ENCODE data around the gene JAZF1.
"Not testable (repeated sequence)": the region's sequence is repeated elsewhere in the genome, so short reads cannot be mapped to it uniquely, and the experiment has no call there.

The JAZF1 gene

DNA sequence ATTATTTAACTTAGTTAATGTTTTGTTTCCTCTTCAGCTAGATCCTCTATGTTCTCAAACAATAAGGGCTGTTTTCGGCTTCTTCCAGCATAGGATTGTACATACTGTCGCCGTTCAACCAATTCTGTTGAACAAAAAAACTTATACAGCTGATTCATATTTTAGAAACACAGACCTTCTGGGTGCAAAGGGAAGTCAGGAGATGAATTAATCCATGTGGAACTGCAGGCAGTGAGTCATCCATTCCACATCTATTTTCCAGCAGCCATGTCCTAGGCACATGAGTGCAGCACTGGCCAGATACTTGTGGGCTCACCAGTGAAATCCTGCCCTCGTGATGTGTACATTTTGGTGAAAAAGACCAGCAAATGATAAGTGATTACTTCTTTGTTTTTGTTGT, 163.2 kb downstream of the JAZF1 start:
- H3K79me2 ChIP-seq (ENCODE audit: insufficient read depth, low read depth): no peaks in the 10 kb centered on the region
- no peaks in the 10 kb centered on the region for H4K20me1 ChIP-seq (ENCODE audit: insufficient read depth)
- H3K36me3 ChIP-seq (ENCODE audit: insufficient read depth): no peaks in the 10 kb centered on the region
- no peak overlapping the region for H3K9ac ChIP-seq
- H3K27ac ChIP-seq: no peak overlapping the region
- H3K4me1 ChIP-seq (ENCODE audit: low read depth, poor library complexity, severe bottlenecking): no peaks in the 10 kb centered on the region
- no peak overlapping the region for H3K4me2 ChIP-seq
- H3K27me3 ChIP-seq (ENCODE audit: insufficient read depth, low read depth): no peaks in the 10 kb centered on the region
- H2AFZ ChIP-seq (ENCODE audit: low read depth): no peak overlapping the region
- no peak overlapping the region for H3K4me3 ChIP-seq (IDR thresholded peaks at IDR 0.05; ENCODE audit: insufficient read depth, low read depth, low read length)
- TF ChIP-seq CTCF (conservative IDR thresholded peaks at IDR 0.05; ENCODE audit: low read depth, low read length): no peak

GRCh38 chr7:28016297-28016696, 164.3 kb downstream of the JAZF1 start:
- H3K4me1 ChIP-seq (ENCODE audit: low read depth, poor library complexity, severe bottlenecking): no peaks in the 10 kb centered on the region
- no peak overlapping the region for H2AFZ ChIP-seq (ENCODE audit: low read depth)
- H3K27me3 ChIP-seq (ENCODE audit: insufficient read depth, low read depth): no peaks in the 10 kb centered on the region
- no peaks in the 10 kb centered on the region for H4K20me1 ChIP-seq (ENCODE audit: insufficient read depth)
- no peaks in the 10 kb centered on the region for H3K36me3 ChIP-seq (ENCODE audit: insufficient read depth)
- no peak overlapping the region for H3K27ac ChIP-seq
- H3K79me2 ChIP-seq (ENCODE audit: insufficient read depth, low read depth): no peaks in the 10 kb centered on the region
- H3K9ac ChIP-seq: no peak overlapping the region
- H3K4me2 ChIP-seq: no peak overlapping the region
- H3K4me3 ChIP-seq (IDR thresholded peaks at IDR 0.05; ENCODE audit: insufficient read depth, low read depth, low read length): no peak overlapping the region
- TF ChIP-seq CTCF (conservative IDR thresholded peaks at IDR 0.05; ENCODE audit: low read depth, low read length): no peak

DNA sequence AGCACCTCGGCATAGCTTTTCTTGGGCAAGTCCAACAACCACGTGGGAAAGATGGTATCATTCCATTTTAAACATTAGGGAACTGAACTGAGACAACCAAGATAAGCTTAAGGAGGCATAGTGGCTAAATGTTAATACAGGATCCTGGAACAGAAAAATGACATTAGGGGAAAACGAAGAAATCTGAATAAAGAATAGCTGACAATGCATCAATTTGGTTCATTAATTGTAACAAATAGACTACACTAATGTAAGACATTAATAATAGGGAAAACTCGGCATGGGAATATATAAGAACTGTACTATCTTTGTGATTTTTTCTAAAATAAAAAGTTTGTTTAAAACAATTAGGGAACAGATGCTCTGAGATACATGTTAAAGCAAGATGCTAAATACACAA, 165.4 kb downstream of the JAZF1 start:
- Histone ChIP-seq H2AFZ (ENCODE audit: low read depth) (no peak overlapping the region), H3K27ac (no peak overlapping the region), H3K4me3 (IDR thresholded peaks at IDR 0.05; ENCODE audit: insufficient read depth, low read depth, low read length) (no peak overlapping the region), H3K79me2 (ENCODE audit: insufficient read depth, low read depth) (no peaks in the 10 kb centered on the region), H3K4me1 (ENCODE audit: low read depth, poor library complexity, severe bottlenecking) (no peaks in the 10 kb centered on the region), H3K27me3 (ENCODE audit: insufficient read depth, low read depth) (no peaks in the 10 kb centered on the region), H3K4me2 (no peak overlapping the region), H4K20me1 (ENCODE audit: insufficient read depth) (no peaks in the 10 kb centered on the region), H3K9ac (no peak overlapping the region), H3K36me3 (ENCODE audit: insufficient read depth) (no peaks in the 10 kb centered on the region)
- no peak for TF ChIP-seq CTCF (conservative IDR thresholded peaks at IDR 0.05; ENCODE audit: low read depth, low read length)

- not testable (repeated sequence) for H3K79me2 ChIP-seq (ENCODE audit: insufficient read depth, low read depth); H3K36me3 ChIP-seq (ENCODE audit: insufficient read depth); H2AFZ ChIP-seq (ENCODE audit: low read depth); H3K4me2 ChIP-seq; H3K27ac ChIP-seq; H3K4me1 ChIP-seq (ENCODE audit: low read depth, poor library complexity, severe bottlenecking); H3K27me3 ChIP-seq (ENCODE audit: insufficient read depth, low read depth); H3K9ac ChIP-seq; H3K4me3 ChIP-seq (IDR thresholded peaks at IDR 0.05; ENCODE audit: insufficient read depth, low read depth, low read length); H4K20me1 ChIP-seq (ENCODE audit: insufficient read depth)
These were observed 166.3 kb downstream of the JAZF1 start for GRCh38 chr7:28014340-28014739.

- Histone ChIP-seq H3K27ac (no peak overlapping the region), H3K9ac (no peak overlapping the region), H3K4me2 (no peak overlapping the region), H4K20me1 (ENCODE audit: insufficient read depth) (no peaks in the 10 kb centered on the region), H3K27me3 (ENCODE audit: insufficient read depth, low read depth) (no peaks in the 10 kb centered on the region), H3K79me2 (ENCODE audit: insufficient read depth, low read depth) (no peaks in the 10 kb centered on the region), H2AFZ (ENCODE audit: low read depth) (no peak overlapping the region), H3K4me1 (ENCODE audit: low read depth, poor library complexity, severe bottlenecking) (no peaks in the 10 kb centered on the region), H3K4me3 (IDR thresholded peaks at IDR 0.05; ENCODE audit: insufficient read depth, low read depth, low read length) (no peak overlapping the region), H3K36me3 (ENCODE audit: insufficient read depth) (no peaks in the 10 kb centered on the region)
- TF ChIP-seq CTCF (conservative IDR thresholded peaks at IDR 0.05; ENCODE audit: low read depth, low read length): no peak
These were observed 167.2 kb downstream of the JAZF1 start for GRCh38 chr7:28013441-28013840.
